Activated naive CD8-positive, alpha-beta T cell treated with anti-CD3 and anti-CD28 coated beads for 36 hours (primary cell): ENCODE data around the gene CMTM8. TPM values are rescaled to one million over a fixed set of nuclear protein-coding genes. Genes with fewer than 3 reads are reported as not detected.
A peak's percentile ranks its signal among the peaks of the same experiment; 100 is the strongest.

Source experiments
- DNase-seq: peaks from one replicate; pipeline ENCODE4 v3.0.0; 2021
- H3K27ac Mint-ChIP-seq: one replicate; pipeline ENCODE4 v1.8.0; 2022; ENCODE audit warnings: mild to moderate bottlenecking, moderate library complexity, mixed read lengths
- H3K27me3 Mint-ChIP-seq: one replicate; pipeline ENCODE4 v1.8.0; 2022; ENCODE audit warnings: mild to moderate bottlenecking, mixed read lengths
- H3K36me3 Mint-ChIP-seq: one replicate; pipeline ENCODE4 v1.8.0; 2021; ENCODE audit warnings: mild to moderate bottlenecking, mixed read lengths
- H3K4me1 Mint-ChIP-seq: one replicate; pipeline ENCODE4 v1.8.0; 2021; ENCODE audit warnings: mixed read lengths
- H3K4me3 Mint-ChIP-seq: one replicate; pipeline ENCODE4 v1.8.0; 2022; ENCODE audit warnings: mild to moderate bottlenecking, moderate library complexity, mixed read lengths
- H3K9me3 Mint-ChIP-seq: one replicate; pipeline ENCODE4 v1.8.0; 2022; ENCODE audit warnings: mixed read lengths
- total RNA-seq, 2 experiments: library from RNA; stranded (reverse); gene quantifications; one replicate each; pipeline ENCODE4 v1.2.3, GENCODE V29; 2021

The CMTM8 gene
- total RNA-seq, 2 experiments from 2014 or later: 5.0 to 5.4 TPM

- no peaks in the 10 kb centered on the region for H3K36me3 Mint-ChIP-seq
- no peaks in the 10 kb centered on the region for H3K27me3 Mint-ChIP-seq
- no peak overlapping the region for H3K4me3 Mint-ChIP-seq
- no peaks in the 10 kb centered on the region for H3K9me3 Mint-ChIP-seq
- H3K4me1 Mint-ChIP-seq: peaks cover 4% of the 10 kb centered on the region
- no peak overlapping the region for H3K27ac Mint-ChIP-seq
- DNase-seq: no peak
These were observed 43.2 kb downstream of the CMTM8 start for GRCh38 chr3:32281570-32282106.

- DNase-seq: no peak
- H3K27ac Mint-ChIP-seq: no peak overlapping the region
These were observed 44.2 kb downstream of the CMTM8 start for GRCh38 chr3:32282578-32283154.

GRCh38 chr3:32283304-32283703 is 44.8 kb downstream of the CMTM8 start:
- Mint-ChIP-seq H3K4me3 (no peak overlapping the region), H3K27ac (no peak overlapping the region)
- no peak for DNase-seq

More at GRCh38 chr3:32282578-32283154, 44.2 kb downstream of the CMTM8 start:
- Mint-ChIP-seq H3K4me1 (peaks cover 4% of the 10 kb centered on the region), H3K27me3 (no peaks in the 10 kb centered on the region), H3K9me3 (no peaks in the 10 kb centered on the region), H3K4me3 (no peak overlapping the region), H3K36me3 (no peaks in the 10 kb centered on the region)

GRCh38 chr3:32284443-32285212 is 46.1 kb downstream of the CMTM8 start:
- DNase-seq: no peak
- peaks cover 3% of the 10 kb centered on the region for H3K36me3 Mint-ChIP-seq
- no peaks in the 10 kb centered on the region for H3K27me3 Mint-ChIP-seq
- no peaks in the 10 kb centered on the region for H3K9me3 Mint-ChIP-seq
- no peak overlapping the region for H3K27ac Mint-ChIP-seq
- no peak overlapping the region for H3K4me3 Mint-ChIP-seq
- H3K4me1 Mint-ChIP-seq: peaks cover 9% of the 10 kb centered on the region

More at GRCh38 chr3:32283304-32283703, 44.8 kb downstream of the CMTM8 start:
- H3K4me1 Mint-ChIP-seq: peaks cover 4% of the 10 kb centered on the region
- H3K27me3 Mint-ChIP-seq: no peaks in the 10 kb centered on the region
- no peaks in the 10 kb centered on the region for H3K9me3 Mint-ChIP-seq
- no peaks in the 10 kb centered on the region for H3K36me3 Mint-ChIP-seq

- Mint-ChIP-seq H3K4me1 (peaks cover 9% of the 10 kb centered on the region), H3K36me3 (peaks cover 3% of the 10 kb centered on the region), H3K27me3 (no peaks in the 10 kb centered on the region), H3K9me3 (no peaks in the 10 kb centered on the region), H3K27ac (peak overlapping the region; percentile 57), H3K4me3 (no peak overlapping the region)
- DNase-seq: peak; percentile 7
These were observed 47.4 kb downstream of the CMTM8 start for GRCh38 chr3:32285891-32286290.

GRCh38 chr3:32288819-32289218 is 50.3 kb downstream of the CMTM8 start:
- Mint-ChIP-seq H3K27me3 (no peaks in the 10 kb centered on the region), H3K4me3 (no peak overlapping the region), H3K36me3 (peaks cover 3% of the 10 kb centered on the region), H3K27ac (peak overlapping the region; percentile 62), H3K9me3 (no peaks in the 10 kb centered on the region), H3K4me1 (peaks cover 10% of the 10 kb centered on the region)
- DNase-seq: no peak

- no peaks in the 10 kb centered on the region for H3K9me3 Mint-ChIP-seq
- no peak overlapping the region for H3K4me3 Mint-ChIP-seq
- peaks cover 10% of the 10 kb centered on the region for H3K4me1 Mint-ChIP-seq
- no peak for DNase-seq
- H3K27me3 Mint-ChIP-seq: no peaks in the 10 kb centered on the region
- peaks cover 3% of the 10 kb centered on the region for H3K36me3 Mint-ChIP-seq
- H3K27ac Mint-ChIP-seq: no peak overlapping the region
These were observed 52.1 kb downstream of the CMTM8 start for GRCh38 chr3:32290619-32291018.

- H3K4me3 Mint-ChIP-seq: no peak overlapping the region
- no peaks in the 10 kb centered on the region for H3K27me3 Mint-ChIP-seq
- H3K9me3 Mint-ChIP-seq: no peaks in the 10 kb centered on the region
- DNase-seq: no peak
- peaks cover 11% of the 10 kb centered on the region for H3K4me1 Mint-ChIP-seq
- no peak overlapping the region for H3K27ac Mint-ChIP-seq
- H3K36me3 Mint-ChIP-seq: peaks cover 3% of the 10 kb centered on the region
These were observed 53.8 kb downstream of the CMTM8 start for GRCh38 chr3:32292085-32292796.

- Mint-ChIP-seq H3K27ac (no peak overlapping the region), H3K27me3 (no peaks in the 10 kb centered on the region), H3K4me3 (no peak overlapping the region), H3K36me3 (peaks cover 3% of the 10 kb centered on the region), H3K4me1 (peaks cover 18% of the 10 kb centered on the region), H3K9me3 (no peaks in the 10 kb centered on the region)
- no peak for DNase-seq
These were observed 55.4 kb downstream of the CMTM8 start for GRCh38 chr3:32293903-32294302.

- Mint-ChIP-seq H3K27ac (peak overlapping the region; percentile 61), H3K4me1 (peaks cover 13% of the 10 kb centered on the region), H3K9me3 (no peaks in the 10 kb centered on the region), H3K27me3 (no peaks in the 10 kb centered on the region), H3K36me3 (no peaks in the 10 kb centered on the region), H3K4me3 (no peak overlapping the region)
- DNase-seq: peak; percentile 47
These were observed 58.0 kb downstream of the CMTM8 start for GRCh38 chr3:32296251-32297204.

GRCh38 chr3:32297366-32297765 is 58.9 kb downstream of the CMTM8 start:
- no peak overlapping the region for H3K4me3 Mint-ChIP-seq
- H3K27ac Mint-ChIP-seq: peak overlapping the region; percentile 18
- no peak for DNase-seq
- H3K27me3 Mint-ChIP-seq: no peaks in the 10 kb centered on the region
- H3K4me1 Mint-ChIP-seq: peaks cover 19% of the 10 kb centered on the region
- no peaks in the 10 kb centered on the region for H3K36me3 Mint-ChIP-seq
- no peaks in the 10 kb centered on the region for H3K9me3 Mint-ChIP-seq

GRCh38 chr3:32301426-32301825 is 62.9 kb downstream of the CMTM8 start:
- no peaks in the 10 kb centered on the region for H3K9me3 Mint-ChIP-seq
- peaks cover 37% of the 10 kb centered on the region for H3K4me1 Mint-ChIP-seq
- H3K27me3 Mint-ChIP-seq: no peaks in the 10 kb centered on the region
- H3K36me3 Mint-ChIP-seq: peaks cover 2% of the 10 kb centered on the region
- no peak overlapping the region for H3K4me3 Mint-ChIP-seq
- DNase-seq: no peak
- no peak overlapping the region for H3K27ac Mint-ChIP-seq

GRCh38 chr3:32302601-32303398 is 64.3 kb downstream of the CMTM8 start:
- Mint-ChIP-seq H3K27ac (peak overlapping the region; percentile 76), H3K4me1 (peaks cover 28% of the 10 kb centered on the region), H3K27me3 (no peaks in the 10 kb centered on the region), H3K9me3 (no peaks in the 10 kb centered on the region), H3K36me3 (peaks cover 2% of the 10 kb centered on the region), H3K4me3 (peak overlapping the region; percentile 43)
- DNase-seq: no peak

- DNase-seq: no peak
- Mint-ChIP-seq H3K27me3 (no peaks in the 10 kb centered on the region), H3K4me3 (peak overlapping the region; percentile 43), H3K27ac (peak overlapping the region; percentile 76), H3K9me3 (no peaks in the 10 kb centered on the region), H3K4me1 (peaks cover 27% of the 10 kb centered on the region), H3K36me3 (peaks cover 2% of the 10 kb centered on the region)
These were observed 64.9 kb downstream of the CMTM8 start for GRCh38 chr3:32303399-32303747.
